ENCODE results near the gene CDKN2AIPNL.

- TF ChIP-seq POLR2A (IDR thresholded peaks at IDR 0.05; ENCODE audit: low read depth, low read length) (no peak), CTCF (IDR thresholded peaks at IDR 0.05; ENCODE audit: extremely low read depth in 1 of 2, insufficient read depth in 1 of 2, low read depth in 1 of 2, low read length in 2 of 2) (no peak), EZH2 (IDR thresholded peaks at IDR 0.05; ENCODE audit: borderline replicate concordance, low read depth, low read length, severe bottlenecking) (no peak), MYC (IDR thresholded peaks at IDR 0.05; ENCODE audit: low read depth, low read length) (no peak), POLR2AphosphoS5 (IDR thresholded peaks at IDR 0.05; ENCODE audit: insufficient read depth, low read depth, low read length) (no peak), MAX (IDR thresholded peaks at IDR 0.05; ENCODE audit: insufficient read depth, insufficient read length) (no peak), FOS (IDR thresholded peaks at IDR 0.05; ENCODE audit: borderline replicate concordance, insufficient read depth, low read length) (no peak), JUN (IDR thresholded peaks at IDR 0.05; ENCODE audit: borderline replicate concordance, insufficient read depth, insufficient read length, low read depth) (no peak), GATA2 (IDR thresholded peaks at IDR 0.05; ENCODE audit: insufficient read depth, insufficient read length, low read depth, low read length) (no peak)
Observed at GRCh38 chr5:134458234-134459009, 46.7 kb upstream of the CDKN2AIPNL start.

Measured in endothelial cell of umbilical vein (primary cell).